Keratinocyte (primary cell): ENCODE data around the gene CSHL1. TPM values are rescaled to one million over a fixed set of nuclear protein-coding genes. Genes with fewer than 3 reads are reported as not detected.

Experiments
- DNase-seq: peaks from one replicate; pipeline ENCODE4 v3.0.0-alpha.2; 2011; ENCODE audit warnings: low read depth, missing footprints, low spot score
- FAIRE-seq: peaks from 2 replicates; lab custom pipeline; 2011; peaks lifted over from hg19 to GRCh38; lab: Jason Lieb, UNC
- H2AFZ ChIP-seq: 2 replicates; pipeline ENCODE4 v1.6.0; 2012; ENCODE audit warnings: low read length, control low read depth, inconsistent platforms; ENCODE audit not compliant: control insufficient read depth
- H3K27ac ChIP-seq: 2 replicates; pipeline ENCODE4 v1.5.1; 2011; ENCODE audit warnings: low read length; ENCODE audit not compliant: control insufficient read depth, insufficient read depth
- H3K27me3 ChIP-seq: 3 replicates; pipeline ENCODE4 v1.6.0; 2011; ENCODE audit warnings: low read length; ENCODE audit not compliant: control insufficient read depth, insufficient read depth; ENCODE audit errors: extremely low read depth
- H3K36me3 ChIP-seq, 2 experiments: 2 replicates in 1 of 2; 3 replicates in 1 of 2; pipeline ENCODE4 v1.5.1; 2011; ENCODE audit warnings: low read length in 2 of 2, mild to moderate bottlenecking in 1 of 2; ENCODE audit not compliant: control insufficient read depth in 2 of 2, insufficient read depth in 2 of 2; ENCODE audit errors: extremely low read depth in 1 of 2
- H3K4me1 ChIP-seq: 3 replicates; pipeline ENCODE4 v1.5.1; 2011; ENCODE audit warnings: low read length; ENCODE audit not compliant: control insufficient read depth, insufficient read depth; ENCODE audit errors: extremely low read depth
- H3K4me2 ChIP-seq: 3 replicates; pipeline ENCODE4 v1.6.0; 2011; ENCODE audit warnings: low read depth, low read length; ENCODE audit not compliant: control insufficient read depth, insufficient read depth; ENCODE audit errors: extremely low read depth
- H3K4me3 ChIP-seq, 3 experiments: fragments of 200-600 bp in 1 of 3; sonication (generic) in 1 of 3; 2 replicates in 2 of 3; 3 replicates in 1 of 3; pipeline ENCODE4 v1.5.1; 2011 to 2016; ENCODE audit warnings: low read length in 3 of 3, mild to moderate bottlenecking in 3 of 3, control low read depth in 2 of 3, inconsistent platforms in 1 of 3, low read depth in 1 of 3, mixed read lengths in 1 of 3, mixed run types in 1 of 3, moderate library complexity in 1 of 3; ENCODE audit not compliant: control insufficient read depth in 2 of 3, insufficient read depth in 2 of 3; ENCODE audit errors: extremely low read depth in 1 of 3
- H3K79me2 ChIP-seq: 2 replicates; pipeline ENCODE4 v1.6.0; 2012; ENCODE audit warnings: low read length; ENCODE audit not compliant: control insufficient read depth, insufficient read depth
- H3K9ac ChIP-seq: 3 replicates; pipeline ENCODE4 v1.6.0; 2011; ENCODE audit warnings: low read length; ENCODE audit not compliant: control insufficient read depth, insufficient read depth; ENCODE audit errors: extremely low read depth
- H3K9me1 ChIP-seq: 3 replicates; pipeline ENCODE4 v1.6.0; 2011; ENCODE audit warnings: low read length; ENCODE audit not compliant: control insufficient read depth, insufficient read depth; ENCODE audit errors: extremely low read depth
- H3K9me3 ChIP-seq: 2 replicates; pipeline ENCODE4 v1.5.1; 2012; ENCODE audit warnings: low read depth, low read length; ENCODE audit not compliant: control insufficient read depth
- H4K20me1 ChIP-seq: 3 replicates; pipeline ENCODE4 v1.6.0; 2011; ENCODE audit warnings: low read length; ENCODE audit not compliant: control insufficient read depth, insufficient read depth; ENCODE audit errors: extremely low read depth
- EZH2 ChIP-seq: IDR thresholded peaks from one replicate; pipeline ENCODE4 v1.6.1; 2012; ENCODE audit warnings: inconsistent platforms, mild to moderate bottlenecking, low read length, moderate library complexity
- dilution Hi-C: fragments of 300-500 bp; cut with MboI; formaldehyde crosslinking; loops from one replicate; pipeline ENCODE4 v1.7.0; 2020; ENCODE audit warnings: low sequenced_read_pairs; ENCODE audit not compliant: extremely low pct_ligation_motif_present
- polyA plus RNA-seq, 5 experiments: library from polyadenylated mRNA; depleted of rRNA in 3 of 5; stranded (reverse) in 3 of 5; stranded (forward) in 1 of 5; unstranded in 1 of 5; fragments of >200 nt; gene quantifications; 1 replicate in 1 of 5; 2 replicates in 3 of 5; 3 replicates in 1 of 5; pipeline versions ENCODE4 v1.2.1 to v1.2.3, GENCODE V29; 2011 to 2012; ENCODE audit warnings: missing spikeins in 2 of 5, low read depth in 1 of 5, low replicate concordance in 1 of 5
- TF ChIP-seq, protein P1 (sequence below), 3 experiments: IDR thresholded peaks in 1 of 3; conservative IDR thresholded peaks in 1 of 3; optimal IDR thresholded peaks in 1 of 3; 2 replicates in 2 of 3; 3 replicates in 1 of 3; pipeline versions ENCODE3 to v1.5.1; 2011; ENCODE audit warnings: low read length in 3 of 3, mild to moderate bottlenecking in 3 of 3, moderate library complexity in 2 of 3, control low read depth in 1 of 3, inconsistent platforms in 1 of 3; ENCODE audit not compliant: insufficient read depth in 2 of 3; ENCODE audit errors: extremely low read depth in 1 of 3

The CSHL1 gene
- polyA plus RNA-seq, 1 donor (not counting 4 experiments of a cell fraction or from before 2014, with no cell fraction given), result not detected

DNA sequence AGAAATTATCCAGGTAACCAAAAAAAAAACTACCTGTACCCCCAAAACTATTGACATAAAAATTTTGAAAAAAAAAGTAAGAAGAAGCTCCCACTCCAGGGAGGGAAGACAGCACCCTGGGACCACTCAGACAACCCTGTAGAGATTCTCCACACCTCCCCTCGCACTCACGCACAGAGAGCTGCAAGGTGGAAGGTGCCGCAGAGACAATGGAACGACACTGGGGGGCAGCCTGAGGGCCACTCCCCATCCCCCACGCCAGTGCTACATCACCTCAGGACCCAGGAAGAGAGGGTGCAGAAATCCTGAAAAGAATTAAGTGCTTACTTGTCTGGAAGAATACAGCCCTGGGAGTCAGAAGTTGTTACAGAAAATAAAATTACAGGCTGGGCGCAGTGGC, 26.3 kb upstream of the CSHL1 start:
- no peaks in the 10 kb centered on the region for H3K9me1 ChIP-seq
- dilution Hi-C loops, result no loop called here
- H3K9ac ChIP-seq, result no peak overlapping the region
- no peaks in the 10 kb centered on the region for H3K79me2 ChIP-seq
- H2AFZ ChIP-seq, result no peak overlapping the region
- DNase-seq (no peak), FAIRE-seq (no peak)
- H3K4me2 ChIP-seq, result no peak overlapping the region
- no peaks in the 10 kb centered on the region for H4K20me1 ChIP-seq
- TF ChIP-seq, protein P1, sequence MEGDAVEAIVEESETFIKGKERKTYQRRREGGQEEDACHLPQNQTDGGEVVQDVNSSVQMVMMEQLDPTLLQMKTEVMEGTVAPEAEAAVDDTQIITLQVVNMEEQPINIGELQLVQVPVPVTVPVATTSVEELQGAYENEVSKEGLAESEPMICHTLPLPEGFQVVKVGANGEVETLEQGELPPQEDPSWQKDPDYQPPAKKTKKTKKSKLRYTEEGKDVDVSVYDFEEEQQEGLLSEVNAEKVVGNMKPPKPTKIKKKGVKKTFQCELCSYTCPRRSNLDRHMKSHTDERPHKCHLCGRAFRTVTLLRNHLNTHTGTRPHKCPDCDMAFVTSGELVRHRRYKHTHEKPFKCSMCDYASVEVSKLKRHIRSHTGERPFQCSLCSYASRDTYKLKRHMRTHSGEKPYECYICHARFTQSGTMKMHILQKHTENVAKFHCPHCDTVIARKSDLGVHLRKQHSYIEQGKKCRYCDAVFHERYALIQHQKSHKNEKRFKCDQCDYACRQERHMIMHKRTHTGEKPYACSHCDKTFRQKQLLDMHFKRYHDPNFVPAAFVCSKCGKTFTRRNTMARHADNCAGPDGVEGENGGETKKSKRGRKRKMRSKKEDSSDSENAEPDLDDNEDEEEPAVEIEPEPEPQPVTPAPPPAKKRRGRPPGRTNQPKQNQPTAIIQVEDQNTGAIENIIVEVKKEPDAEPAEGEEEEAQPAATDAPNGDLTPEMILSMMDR (optimal IDR thresholded peaks at IDR 0.05 in 1 of 3, IDR thresholded peaks at IDR 0.05 in 1 of 3, conservative IDR thresholded peaks at IDR 0.05 in 1 of 3; ENCODE audit: extremely low read depth in 1 of 3, insufficient read depth in 2 of 3, low read length in 3 of 3), result peak in 1 of 3 experiments; percentile 4
- no peak for TF ChIP-seq EZH2
- no peak overlapping the region for H3K4me3 ChIP-seq
- H3K27me3 ChIP-seq, result peaks cover 13% of the 10 kb centered on the region
- no peak overlapping the region for H3K27ac ChIP-seq
- H3K36me3 ChIP-seq, result no peaks in the 10 kb centered on the region
- peaks cover 2% of the 10 kb centered on the region for H3K4me1 ChIP-seq
- no peaks in the 10 kb centered on the region for H3K9me3 ChIP-seq

DNA sequence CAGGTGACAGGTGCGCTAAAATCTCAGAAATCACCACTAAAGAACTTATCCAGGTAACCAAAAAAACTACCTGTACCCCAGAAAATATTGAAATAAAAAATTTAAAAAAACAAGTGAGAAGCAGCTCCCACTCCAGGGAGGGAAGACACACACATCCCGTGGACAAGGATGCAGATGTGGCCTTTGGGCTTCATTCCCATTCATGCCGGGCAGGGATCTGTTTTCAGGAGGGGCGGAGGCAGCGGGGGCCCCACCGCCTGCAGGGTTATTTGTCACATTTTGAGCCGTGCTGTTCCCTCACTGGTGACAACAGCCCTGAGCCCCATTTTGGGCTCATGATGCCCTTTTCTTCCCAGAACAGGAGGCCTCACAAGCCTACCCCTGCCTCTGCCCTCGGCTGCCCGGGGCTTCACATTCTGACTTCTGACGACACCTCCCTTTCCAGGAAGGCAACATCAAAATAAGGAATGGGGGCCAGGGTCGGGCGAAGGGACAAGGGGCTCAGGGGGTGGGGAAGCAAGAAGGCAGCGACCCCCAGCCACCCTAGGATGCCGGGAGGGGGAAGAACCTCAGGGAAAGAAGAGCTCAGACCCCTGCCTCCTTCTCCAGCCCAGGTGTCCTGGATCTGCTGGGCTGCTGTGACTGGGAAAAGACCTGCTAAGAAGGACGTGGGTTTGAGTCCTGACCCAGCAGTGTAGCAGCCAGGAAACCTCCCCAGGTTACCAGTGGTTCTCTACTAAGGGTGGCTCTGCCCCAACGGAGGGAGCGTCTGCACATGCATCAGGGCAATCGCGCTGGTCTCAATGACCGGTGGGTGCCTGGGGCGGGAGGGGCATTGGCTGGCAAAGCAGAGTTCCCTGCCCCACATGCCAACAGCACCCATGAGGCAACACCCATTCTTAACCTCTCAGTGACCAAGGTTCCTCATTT, 23.4 kb upstream of the CSHL1 start:
- H3K36me3 ChIP-seq, result no peaks in the 10 kb centered on the region
- H2AFZ ChIP-seq, result no peak overlapping the region
- no peak overlapping the region for H3K27ac ChIP-seq
- no peak overlapping the region for H3K4me2 ChIP-seq
- no peaks in the 10 kb centered on the region for H4K20me1 ChIP-seq
- dilution Hi-C loops, result no loop called here
- no peak for DNase-seq
- H3K9ac ChIP-seq, result no peak overlapping the region
- no peak for TF ChIP-seq EZH2
- TF ChIP-seq, protein P1 (optimal IDR thresholded peaks at IDR 0.05 in 1 of 3, IDR thresholded peaks at IDR 0.05 in 1 of 3, conservative IDR thresholded peaks at IDR 0.05 in 1 of 3; ENCODE audit: extremely low read depth in 1 of 3, insufficient read depth in 2 of 3, low read length in 3 of 3), result no peak
- no peaks in the 10 kb centered on the region for H3K79me2 ChIP-seq
- no peak for FAIRE-seq
- H3K4me3 ChIP-seq, result no peak overlapping the region
- H3K9me1 ChIP-seq, result no peaks in the 10 kb centered on the region
- peaks cover 12% of the 10 kb centered on the region for H3K4me1 ChIP-seq
- H3K9me3 ChIP-seq, result no peaks in the 10 kb centered on the region
- peaks cover 13% of the 10 kb centered on the region for H3K27me3 ChIP-seq
